ENCODE measurements around the gene SLC6A9. TPM values are rescaled to one million over a fixed set of nuclear protein-coding genes. Genes with fewer than 3 reads are reported as not detected.

The SLC6A9 gene
- total RNA-seq, 1 donor from 2014 or later = 2.1 TPM

DNA sequence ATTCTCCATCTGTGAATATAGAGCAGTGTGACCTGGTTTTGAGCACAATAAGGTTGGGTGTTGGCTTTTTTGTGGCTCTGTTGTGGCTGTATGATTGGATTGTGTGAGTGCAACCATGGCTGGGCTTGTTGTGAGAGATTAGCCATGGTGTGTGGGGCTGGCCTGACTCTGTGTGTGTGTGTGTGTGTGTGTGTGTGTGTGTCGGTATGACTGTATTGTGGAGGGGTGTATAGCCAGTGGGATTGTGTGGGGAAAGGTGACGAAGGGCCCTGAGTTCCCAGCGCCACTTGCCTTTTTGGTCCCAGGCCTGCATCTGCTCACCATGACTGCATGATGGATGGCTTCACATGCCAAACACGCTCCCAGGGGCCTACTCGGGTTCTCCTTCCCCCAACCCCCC, 5.9 kb upstream of the SLC6A9 start:
- H3K27me3 ChIP-seq (ENCODE audit: control insufficient read depth in 3 of 3, insufficient read depth in 3 of 3, low read length in 3 of 3) = no peaks in the 10 kb centered on the region
- no peaks in the 10 kb centered on the region for H3K9me3 ChIP-seq (ENCODE audit: control insufficient read depth in 3 of 3, low read length in 3 of 3)
- no peaks in the 10 kb centered on the region for H3K36me3 ChIP-seq (ENCODE audit: control insufficient read depth in 3 of 3, insufficient read depth in 3 of 3, low read length in 3 of 3)
- H3K9ac ChIP-seq (ENCODE audit: low read depth in 1 of 3, low read length in 3 of 3) = no peak overlapping the region
- H3K4me1 ChIP-seq (ENCODE audit: control insufficient read depth in 3 of 3, insufficient read depth in 3 of 3, low read length in 3 of 3) = peaks cover 24 to 31% (median 26%) of the 10 kb centered on the region in 3 donors
- no peak overlapping the region for H3K27ac ChIP-seq (ENCODE audit: low read depth, low read length)
- no peak overlapping the region for H3K4me3 ChIP-seq (ENCODE audit: low read length in 3 of 3)

DNA sequence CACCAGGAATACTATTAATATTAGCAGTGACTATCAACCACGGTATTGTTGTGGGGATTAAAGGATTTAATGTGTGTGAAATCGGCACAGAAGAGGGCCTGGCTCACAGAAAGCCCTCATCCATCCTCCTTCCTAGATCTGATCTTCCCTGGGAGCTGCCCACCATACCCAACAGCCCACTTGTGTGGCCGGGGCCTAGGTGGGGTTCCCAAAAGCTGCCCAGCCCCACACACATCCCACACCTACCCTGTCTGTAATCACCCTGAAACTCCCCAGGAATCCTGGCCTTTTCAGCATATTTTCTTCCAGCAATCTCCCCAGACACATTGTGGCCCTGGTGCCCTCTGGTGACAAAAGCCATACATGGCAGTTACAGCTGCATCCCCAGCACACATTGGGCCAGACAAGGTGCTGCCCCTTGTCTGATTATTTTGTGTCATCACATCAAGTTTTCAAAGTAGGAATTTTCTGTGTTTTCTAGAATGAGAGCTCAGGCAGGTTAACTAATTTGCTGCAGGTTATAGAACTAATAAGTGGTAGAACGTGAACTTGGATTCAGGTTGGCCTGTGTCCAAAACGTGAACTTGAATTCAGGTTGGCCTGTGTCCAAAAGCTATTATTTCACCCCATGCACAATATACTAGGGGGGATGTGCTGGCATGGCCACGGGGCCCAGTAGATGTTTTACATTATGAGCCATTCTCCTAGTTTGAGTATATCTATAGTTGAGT, 5.3 kb upstream of the SLC6A9 start:
- H3K27me3 ChIP-seq (ENCODE audit: control insufficient read depth in 3 of 3, insufficient read depth in 3 of 3, low read length in 3 of 3) = no peaks in the 10 kb centered on the region
- no peaks in the 10 kb centered on the region for H3K9me3 ChIP-seq (ENCODE audit: control insufficient read depth in 3 of 3, low read length in 3 of 3)
- peak overlapping the region in 1 of 3 donors; percentile 40 for H3K9ac ChIP-seq (ENCODE audit: low read depth in 1 of 3, low read length in 3 of 3)
- H3K27ac ChIP-seq (ENCODE audit: low read depth, low read length) = peak overlapping the region; percentile 22
- no peak overlapping the region for H3K4me3 ChIP-seq (ENCODE audit: low read length in 3 of 3)
- no peaks in the 10 kb centered on the region for H3K36me3 ChIP-seq (ENCODE audit: control insufficient read depth in 3 of 3, insufficient read depth in 3 of 3, low read length in 3 of 3)
- H3K4me1 ChIP-seq (ENCODE audit: control insufficient read depth in 3 of 3, insufficient read depth in 3 of 3, low read length in 3 of 3) = peaks cover 30 to 36% (median 32%) of the 10 kb centered on the region in 3 donors

DNA sequence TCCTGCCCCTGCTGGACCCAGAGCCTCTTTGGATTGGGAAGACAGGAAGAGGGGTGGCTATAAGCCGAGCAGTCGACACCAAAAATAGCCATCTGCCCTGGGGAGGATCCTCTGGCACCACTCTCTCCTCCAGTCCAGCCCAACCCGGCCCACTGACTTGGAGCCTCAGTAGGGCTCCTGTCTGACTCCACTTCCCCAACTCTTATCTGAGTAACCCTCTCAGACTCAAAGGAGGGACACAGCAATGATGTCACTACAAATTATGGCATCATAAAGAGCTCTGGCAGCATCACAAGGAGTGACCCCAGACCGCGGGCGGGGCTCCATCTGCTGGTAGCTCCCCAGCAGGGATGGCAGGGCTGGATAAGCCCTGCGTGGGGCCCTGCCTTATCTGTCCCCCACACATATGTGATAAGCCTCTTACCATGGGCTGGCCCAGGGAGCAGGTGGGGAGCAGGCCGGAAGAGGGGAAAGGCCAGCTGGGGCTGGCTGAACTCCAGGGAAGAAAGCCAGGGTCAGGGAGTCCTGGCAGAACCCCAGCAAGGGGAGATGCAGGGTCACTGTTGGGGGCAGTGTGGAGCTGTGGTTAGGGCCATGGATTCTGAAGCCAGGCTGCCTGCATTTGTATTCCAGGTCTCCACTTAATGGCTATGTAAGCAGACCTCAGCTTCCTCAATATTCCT, 4.6 kb upstream of the SLC6A9 start:
- Histone ChIP-seq H3K9ac (ENCODE audit: low read depth in 1 of 3, low read length in 3 of 3) (peak overlapping the region in 1 of 3 donors; percentile 40), H3K27ac (ENCODE audit: low read depth, low read length) (peak overlapping the region; percentile 25), H3K27me3 (ENCODE audit: control insufficient read depth in 3 of 3, insufficient read depth in 3 of 3, low read length in 3 of 3) (no peaks in the 10 kb centered on the region), H3K4me1 (ENCODE audit: control insufficient read depth in 3 of 3, insufficient read depth in 3 of 3, low read length in 3 of 3) (peaks cover 32 to 43% (median 38%) of the 10 kb centered on the region in 3 donors), H3K9me3 (ENCODE audit: control insufficient read depth in 3 of 3, low read length in 3 of 3) (no peaks in the 10 kb centered on the region), H3K36me3 (ENCODE audit: control insufficient read depth in 3 of 3, insufficient read depth in 3 of 3, low read length in 3 of 3) (no peaks in the 10 kb centered on the region), H3K4me3 (ENCODE audit: low read length in 3 of 3) (no peak overlapping the region)

DNA sequence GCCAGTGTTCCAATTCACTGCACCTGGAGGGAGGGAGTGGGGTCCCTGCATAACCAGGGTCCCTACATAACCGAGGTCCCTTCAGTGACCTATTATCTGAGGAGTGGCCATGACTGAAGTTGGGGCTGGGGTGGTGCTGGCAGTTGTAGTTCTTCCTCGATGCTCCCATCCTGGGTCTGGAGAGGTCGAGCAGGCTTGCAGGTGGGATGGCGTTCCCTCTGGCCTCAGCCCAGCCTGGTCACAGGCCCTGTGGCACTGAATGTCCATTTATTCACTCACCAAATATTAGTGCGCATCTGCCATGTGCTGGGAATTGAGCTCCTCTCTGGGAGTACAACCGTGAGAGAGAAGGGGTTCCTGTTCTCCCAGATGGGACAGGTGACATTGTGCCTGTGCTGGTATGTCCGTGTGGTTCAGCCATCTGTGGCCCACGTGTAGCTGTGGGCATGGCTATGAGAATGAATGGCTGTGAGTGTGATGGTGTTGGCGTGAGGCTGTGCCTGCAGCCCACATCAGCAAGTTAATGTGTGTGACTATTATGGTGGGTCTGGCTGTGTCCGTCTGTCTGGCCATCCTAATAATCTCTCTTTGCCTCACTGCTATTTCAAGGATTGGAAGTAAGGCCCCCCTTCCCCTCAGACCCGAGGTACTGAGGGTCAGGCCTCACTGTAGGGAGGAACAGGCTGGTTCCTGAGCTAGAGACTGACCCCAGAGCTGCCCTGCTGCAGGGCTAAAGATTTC, 3.9 kb upstream of the SLC6A9 start:
- H3K9me3 ChIP-seq (ENCODE audit: control insufficient read depth in 3 of 3, low read length in 3 of 3) = no peaks in the 10 kb centered on the region
- H3K27ac ChIP-seq (ENCODE audit: low read depth, low read length) = peak overlapping the region; percentile 25
- H3K4me3 ChIP-seq (ENCODE audit: low read length in 3 of 3) = no peak overlapping the region
- H3K4me1 ChIP-seq (ENCODE audit: control insufficient read depth in 3 of 3, insufficient read depth in 3 of 3, low read length in 3 of 3) = peaks cover 32 to 43% (median 40%) of the 10 kb centered on the region in 3 donors
- H3K9ac ChIP-seq (ENCODE audit: low read depth in 1 of 3, low read length in 3 of 3) = peak overlapping the region in 1 of 3 donors; percentile 40
- no peaks in the 10 kb centered on the region for H3K36me3 ChIP-seq (ENCODE audit: control insufficient read depth in 3 of 3, insufficient read depth in 3 of 3, low read length in 3 of 3)
- no peaks in the 10 kb centered on the region for H3K27me3 ChIP-seq (ENCODE audit: control insufficient read depth in 3 of 3, insufficient read depth in 3 of 3, low read length in 3 of 3)

DNA sequence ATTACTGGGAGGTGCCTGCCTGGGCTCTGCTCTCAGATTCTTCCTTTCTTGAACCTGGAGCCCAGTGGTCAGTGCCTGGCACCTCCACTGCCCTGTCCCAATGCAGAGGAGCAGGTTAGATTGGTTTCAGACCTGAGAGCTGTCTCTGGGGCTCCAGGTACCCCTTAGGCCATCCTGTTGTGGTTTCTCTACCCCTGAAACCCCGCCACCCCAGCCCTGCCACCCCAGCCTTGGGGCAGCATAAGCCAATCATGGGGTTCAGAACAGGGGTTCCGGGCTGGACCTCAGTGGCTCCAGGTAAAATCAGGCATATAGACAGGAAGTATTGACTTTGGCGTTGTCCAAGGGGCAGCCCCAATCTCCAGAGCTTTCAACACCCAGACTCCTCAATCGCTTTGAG, 3.2 kb upstream of the SLC6A9 start:
- H3K27me3 ChIP-seq (ENCODE audit: control insufficient read depth in 3 of 3, insufficient read depth in 3 of 3, low read length in 3 of 3) = no peaks in the 10 kb centered on the region
- no peaks in the 10 kb centered on the region for H3K9me3 ChIP-seq (ENCODE audit: control insufficient read depth in 3 of 3, low read length in 3 of 3)
- no peaks in the 10 kb centered on the region for H3K36me3 ChIP-seq (ENCODE audit: control insufficient read depth in 3 of 3, insufficient read depth in 3 of 3, low read length in 3 of 3)
- H3K9ac ChIP-seq (ENCODE audit: low read depth in 1 of 3, low read length in 3 of 3) = no peak overlapping the region
- peaks cover 36 to 48% (median 44%) of the 10 kb centered on the region in 3 donors for H3K4me1 ChIP-seq (ENCODE audit: control insufficient read depth in 3 of 3, insufficient read depth in 3 of 3, low read length in 3 of 3)
- H3K27ac ChIP-seq (ENCODE audit: low read depth, low read length) = no peak overlapping the region
- H3K4me3 ChIP-seq (ENCODE audit: low read length in 3 of 3) = no peak overlapping the region

DNA sequence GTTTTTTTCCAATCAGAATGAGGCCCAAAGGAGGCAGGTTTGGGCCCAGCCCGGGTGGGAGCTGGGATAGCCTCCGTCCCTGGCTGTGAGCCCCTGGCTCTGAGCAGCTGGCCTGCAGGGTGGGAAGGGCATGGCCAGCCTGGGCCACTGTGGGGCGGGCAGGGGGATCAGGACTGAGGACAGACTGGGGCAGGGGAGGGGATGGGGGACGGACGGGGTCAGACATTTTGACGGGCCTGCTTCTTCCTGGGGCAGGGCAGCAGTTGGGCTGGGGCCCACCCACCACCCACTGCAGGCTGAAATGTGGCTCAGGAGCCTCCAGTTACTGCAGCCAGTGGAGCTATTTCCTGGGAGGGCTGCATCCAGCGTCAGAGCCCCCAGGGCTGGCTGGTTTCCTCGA, 2.5 kb upstream of the SLC6A9 start:
- H3K27me3 ChIP-seq (ENCODE audit: control insufficient read depth in 3 of 3, insufficient read depth in 3 of 3, low read length in 3 of 3) = no peaks in the 10 kb centered on the region
- H3K4me3 ChIP-seq (ENCODE audit: low read length in 3 of 3) = no peak overlapping the region
- no peak overlapping the region for H3K9ac ChIP-seq (ENCODE audit: low read depth in 1 of 3, low read length in 3 of 3)
- no peaks in the 10 kb centered on the region for H3K36me3 ChIP-seq (ENCODE audit: control insufficient read depth in 3 of 3, insufficient read depth in 3 of 3, low read length in 3 of 3)
- peaks cover 43 to 55% (median 51%) of the 10 kb centered on the region in 3 donors for H3K4me1 ChIP-seq (ENCODE audit: control insufficient read depth in 3 of 3, insufficient read depth in 3 of 3, low read length in 3 of 3)
- no peaks in the 10 kb centered on the region for H3K9me3 ChIP-seq (ENCODE audit: control insufficient read depth in 3 of 3, low read length in 3 of 3)
- no peak overlapping the region for H3K27ac ChIP-seq (ENCODE audit: low read depth, low read length)

DNA sequence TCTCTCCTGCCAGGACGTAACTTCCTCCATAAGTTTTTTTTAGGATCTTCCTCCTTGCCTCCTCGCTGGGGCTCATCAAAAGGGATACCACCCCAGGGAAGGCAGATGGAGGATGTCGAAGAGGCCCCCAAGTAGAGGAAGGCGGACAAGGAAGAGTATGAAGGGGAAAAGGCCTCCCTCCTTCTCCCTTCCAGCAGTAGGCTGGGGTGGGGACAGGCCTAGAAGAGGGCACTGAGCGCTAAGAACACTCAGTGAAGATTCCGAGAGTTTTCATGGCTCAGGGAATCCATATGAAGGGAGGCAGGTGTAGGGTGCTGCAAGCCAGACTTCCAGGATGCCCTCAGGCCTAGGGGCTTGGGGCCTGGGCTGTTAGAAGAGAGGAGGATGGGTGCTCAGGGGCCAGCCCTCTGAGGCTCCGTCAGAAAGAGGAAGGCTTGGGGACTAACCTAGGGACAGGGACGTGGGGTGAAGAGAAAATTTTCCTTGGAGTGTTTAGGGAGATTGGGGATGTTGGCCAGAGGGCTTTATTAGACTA, 1.8 kb upstream of the SLC6A9 start:
- peaks cover 43 to 55% (median 51%) of the 10 kb centered on the region in 3 donors for H3K4me1 ChIP-seq (ENCODE audit: control insufficient read depth in 3 of 3, insufficient read depth in 3 of 3, low read length in 3 of 3)
- H3K27ac ChIP-seq (ENCODE audit: low read depth, low read length) = no peak overlapping the region
- H3K9me3 ChIP-seq (ENCODE audit: control insufficient read depth in 3 of 3, low read length in 3 of 3) = no peaks in the 10 kb centered on the region
- no peaks in the 10 kb centered on the region for H3K27me3 ChIP-seq (ENCODE audit: control insufficient read depth in 3 of 3, insufficient read depth in 3 of 3, low read length in 3 of 3)
- H3K9ac ChIP-seq (ENCODE audit: low read depth in 1 of 3, low read length in 3 of 3) = no peak overlapping the region
- H3K4me3 ChIP-seq (ENCODE audit: low read length in 3 of 3) = no peak overlapping the region
- no peaks in the 10 kb centered on the region for H3K36me3 ChIP-seq (ENCODE audit: control insufficient read depth in 3 of 3, insufficient read depth in 3 of 3, low read length in 3 of 3)

DNA sequence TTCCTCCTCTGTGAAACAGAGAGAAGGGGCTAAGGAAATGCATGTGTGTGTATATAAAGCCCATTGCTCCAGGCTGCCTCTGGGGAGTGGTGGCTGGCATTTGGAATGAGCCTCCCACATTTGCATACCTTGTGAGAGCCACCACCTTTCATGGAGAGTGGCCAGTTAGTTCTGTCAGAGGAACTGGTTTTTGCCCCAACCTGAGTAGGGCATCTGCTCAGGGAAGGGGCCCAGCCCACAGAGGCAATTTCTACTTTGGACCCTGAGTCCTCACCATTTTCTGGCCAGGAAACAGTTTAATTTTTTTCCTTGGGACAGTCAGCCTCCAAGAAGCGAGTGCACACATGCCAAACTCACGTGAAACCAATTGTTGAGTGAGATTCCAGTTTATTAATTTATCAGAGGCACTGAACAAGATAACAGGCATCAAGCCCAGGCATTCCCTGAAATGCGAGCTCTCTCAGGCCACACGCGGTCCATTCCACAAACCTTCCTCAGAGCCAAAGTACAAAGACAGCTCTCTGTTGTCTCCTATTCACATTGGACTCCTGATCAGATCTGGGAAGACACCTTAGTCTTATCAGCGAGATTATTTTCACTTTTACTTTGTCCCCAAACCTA, 1.0 kb upstream of the SLC6A9 start:
- Histone ChIP-seq H3K9ac (ENCODE audit: low read depth in 1 of 3, low read length in 3 of 3) (peak overlapping the region in 1 of 3 donors; percentile 62), H3K4me1 (ENCODE audit: control insufficient read depth in 3 of 3, insufficient read depth in 3 of 3, low read length in 3 of 3) (peaks cover 43 to 55% (median 51%) of the 10 kb centered on the region in 3 donors), H3K27me3 (ENCODE audit: control insufficient read depth in 3 of 3, insufficient read depth in 3 of 3, low read length in 3 of 3) (no peaks in the 10 kb centered on the region), H3K4me3 (ENCODE audit: low read length in 3 of 3) (no peak overlapping the region), H3K36me3 (ENCODE audit: control insufficient read depth in 3 of 3, insufficient read depth in 3 of 3, low read length in 3 of 3) (no peaks in the 10 kb centered on the region), H3K27ac (ENCODE audit: low read depth, low read length) (no peak overlapping the region), H3K9me3 (ENCODE audit: control insufficient read depth in 3 of 3, low read length in 3 of 3) (no peaks in the 10 kb centered on the region)

DNA sequence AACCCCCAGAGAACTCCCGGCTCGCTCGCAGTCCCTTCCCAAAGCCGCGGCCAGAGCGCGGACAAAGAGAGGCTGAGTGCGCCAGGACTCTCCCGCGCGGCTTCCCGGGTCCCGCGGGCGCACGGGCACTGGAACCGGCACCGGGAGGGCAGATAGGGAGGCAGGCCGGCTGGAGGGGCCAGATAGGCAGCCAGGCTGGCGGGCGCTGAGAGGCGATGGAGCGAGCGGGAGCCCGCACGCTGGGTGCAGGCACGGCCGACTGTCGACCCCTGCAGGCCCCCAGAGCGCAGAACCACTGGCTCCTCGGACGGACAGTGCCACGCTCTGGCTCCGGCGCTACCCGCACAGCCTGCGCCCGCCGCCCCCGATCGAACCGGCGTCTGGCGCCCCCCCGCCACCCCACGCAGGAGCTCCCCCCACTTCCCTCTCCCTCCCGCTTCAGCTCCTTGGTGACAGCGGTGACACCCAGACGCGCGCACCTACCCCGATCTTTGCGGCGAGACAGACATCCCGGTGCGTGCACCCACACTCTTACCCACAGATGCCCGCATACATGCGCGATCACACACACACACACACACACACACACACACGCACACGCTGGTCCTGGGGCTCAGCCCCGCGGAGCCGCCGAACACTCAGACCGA, 534 bp downstream of the SLC6A9 start:
- no peaks in the 10 kb centered on the region for H3K9me3 ChIP-seq (ENCODE audit: control insufficient read depth in 3 of 3, low read length in 3 of 3)
- no peaks in the 10 kb centered on the region for H3K36me3 ChIP-seq (ENCODE audit: control insufficient read depth in 3 of 3, insufficient read depth in 3 of 3, low read length in 3 of 3)
- no peaks in the 10 kb centered on the region for H3K27me3 ChIP-seq (ENCODE audit: control insufficient read depth in 3 of 3, insufficient read depth in 3 of 3, low read length in 3 of 3)
- peak overlapping the region; percentile 66 for H3K27ac ChIP-seq (ENCODE audit: low read depth, low read length)
- peak overlapping the region; percentile 59 to 89 (median 77) for H3K4me3 ChIP-seq (ENCODE audit: low read length in 3 of 3)
- peaks cover 30 to 39% (median 37%) of the 10 kb centered on the region in 3 donors for H3K4me1 ChIP-seq (ENCODE audit: control insufficient read depth in 3 of 3, insufficient read depth in 3 of 3, low read length in 3 of 3)
- peak overlapping the region in 2 of 3 donors; percentile 70 to 74 for H3K9ac ChIP-seq (ENCODE audit: low read depth in 1 of 3, low read length in 3 of 3)

Data from skeletal muscle tissue (tissue), 4 donors.